Measurements from ENCODE around the gene TNRC18.
"Not testable (repeated sequence)": the region's sequence is repeated elsewhere in the genome, so short reads cannot be mapped to it uniquely, and the experiment has no call there.

The TNRC18 gene

GRCh38 chr7:5388273-5388901 is 35.2 kb downstream of the TNRC18 start:
- DNase-seq: no peak
- in situ Hi-C loops (cut with HindIII; ENCODE audit: low pct_ligation_motif_present, low pct_unique_long_range_greater_than_20kb, low sequenced_read_pairs): no loop called here

GRCh38 chr7:5387711-5388245 is 35.9 kb downstream of the TNRC18 start:
- DNase-seq: no peak
- in situ Hi-C loops (cut with HindIII; ENCODE audit: low pct_ligation_motif_present, low pct_unique_long_range_greater_than_20kb, low sequenced_read_pairs): no loop called here

- in situ Hi-C loops (cut with HindIII; ENCODE audit: low pct_ligation_motif_present, low pct_unique_long_range_greater_than_20kb, low sequenced_read_pairs): no loop called here
- no peak for DNase-seq
Measured at GRCh38 chr7:5384618-5385017, 39.0 kb downstream of the TNRC18 start.

GRCh38 chr7:5383314-5384098 is 40.1 kb downstream of the TNRC18 start:
- no peak for DNase-seq
- in situ Hi-C loops (cut with HindIII; ENCODE audit: low pct_ligation_motif_present, low pct_unique_long_range_greater_than_20kb, low sequenced_read_pairs): no loop called here

- in situ Hi-C loops (cut with HindIII; ENCODE audit: low pct_ligation_motif_present, low pct_unique_long_range_greater_than_20kb, low sequenced_read_pairs): no loop called here
- no peak for DNase-seq
Measured at GRCh38 chr7:5382281-5382892, 41.2 kb downstream of the TNRC18 start.

- in situ Hi-C loops (cut with HindIII; ENCODE audit: low pct_ligation_motif_present, low pct_unique_long_range_greater_than_20kb, low sequenced_read_pairs): no loop called here
- DNase-seq: no peak
Measured at GRCh38 chr7:5381071-5381772, 42.4 kb downstream of the TNRC18 start.

- no peak for DNase-seq
- in situ Hi-C loops (cut with HindIII; ENCODE audit: low pct_ligation_motif_present, low pct_unique_long_range_greater_than_20kb, low sequenced_read_pairs): no loop called here
Measured at GRCh38 chr7:5380350-5381070, 43.1 kb downstream of the TNRC18 start.

- in situ Hi-C loops (cut with HindIII; ENCODE audit: low pct_ligation_motif_present, low pct_unique_long_range_greater_than_20kb, low sequenced_read_pairs): no loop called here
- no peak for DNase-seq
Measured at GRCh38 chr7:5379546-5379945, 44.1 kb downstream of the TNRC18 start.

GRCh38 chr7:5377816-5378215 is 45.8 kb downstream of the TNRC18 start:
- no peak for DNase-seq
- in situ Hi-C loops (cut with HindIII; ENCODE audit: low pct_ligation_motif_present, low pct_unique_long_range_greater_than_20kb, low sequenced_read_pairs): no loop called here

- no peak for DNase-seq
- in situ Hi-C loops (cut with HindIII; ENCODE audit: low pct_ligation_motif_present, low pct_unique_long_range_greater_than_20kb, low sequenced_read_pairs): no loop called here
Measured at GRCh38 chr7:5377279-5377678, 46.4 kb downstream of the TNRC18 start.

GRCh38 chr7:5375925-5376324 is 47.7 kb downstream of the TNRC18 start:
- DNase-seq: no peak
- in situ Hi-C loops (cut with HindIII; ENCODE audit: low pct_ligation_motif_present, low pct_unique_long_range_greater_than_20kb, low sequenced_read_pairs): no loop called here

GRCh38 chr7:5374464-5374863 is 49.2 kb downstream of the TNRC18 start:
- in situ Hi-C loops (cut with HindIII; ENCODE audit: low pct_ligation_motif_present, low pct_unique_long_range_greater_than_20kb, low sequenced_read_pairs): no loop called here

GRCh38 chr7:5373300-5373699 is 50.3 kb downstream of the TNRC18 start:
- in situ Hi-C loops (cut with HindIII; ENCODE audit: low pct_ligation_motif_present, low pct_unique_long_range_greater_than_20kb, low sequenced_read_pairs): no loop called here
- no peak for DNase-seq

More at GRCh38 chr7:5374464-5374863, 49.2 kb downstream of the TNRC18 start:
- no peak for DNase-seq

- no peak for DNase-seq
- in situ Hi-C loops (cut with HindIII; ENCODE audit: low pct_ligation_motif_present, low pct_unique_long_range_greater_than_20kb, low sequenced_read_pairs): no loop called here
Measured at GRCh38 chr7:5370454-5371353, 52.9 kb downstream of the TNRC18 start.

GRCh38 chr7:5367661-5368060 is 56.0 kb downstream of the TNRC18 start:
- in situ Hi-C loops (cut with HindIII; ENCODE audit: low pct_ligation_motif_present, low pct_unique_long_range_greater_than_20kb, low sequenced_read_pairs): no loop called here
- no peak for DNase-seq

- peak; percentile 74 for DNase-seq
- in situ Hi-C loops (cut with HindIII; ENCODE audit: low pct_ligation_motif_present, low pct_unique_long_range_greater_than_20kb, low sequenced_read_pairs): not testable (repeated sequence)
Measured at GRCh38 chr7:5365976-5366625, 57.5 kb downstream of the TNRC18 start.

- in situ Hi-C loops (cut with HindIII; ENCODE audit: low pct_ligation_motif_present, low pct_unique_long_range_greater_than_20kb, low sequenced_read_pairs): no loop called here
Measured at GRCh38 chr7:5363729-5364128, 59.9 kb downstream of the TNRC18 start.

More at GRCh38 chr7:5363729-5364128, 59.9 kb downstream of the TNRC18 start:
- DNase-seq: no peak
